GM21367 (cell line): ENCODE data around the gene MEOX1.
"Not testable (repeated sequence)": the region's sequence is repeated elsewhere in the genome, so short reads cannot be mapped to it uniquely, and the experiment has no call there.

ENCODE experiments used
- ATAC-seq: cut with Tn5 transposase; IDR thresholded peaks from one replicate; pipeline ENCODE4 v1.9.1; 2021; ENCODE audit not compliant: unreplicated experiment

MEOX1 gene

DNA sequence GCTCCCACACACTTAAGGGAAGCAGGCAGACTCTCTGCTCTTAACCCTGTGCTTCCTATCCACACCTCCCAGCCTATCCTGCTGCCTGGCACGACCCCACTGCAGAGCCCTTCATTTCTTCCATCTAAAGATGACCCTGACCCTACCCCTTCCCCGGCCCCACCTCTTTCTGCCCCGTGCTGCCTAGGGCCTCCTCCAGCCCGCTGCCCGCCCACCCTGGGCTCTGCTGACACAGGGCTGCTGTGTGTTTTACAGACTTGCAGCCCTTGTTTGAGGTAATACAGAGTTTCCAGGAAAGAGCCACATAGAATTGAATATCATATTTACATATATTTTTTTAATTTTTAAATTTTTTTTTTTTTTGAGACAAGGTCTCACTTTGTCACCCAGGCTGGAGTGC, 42.0 kb downstream of the MEOX1 start:
- ATAC-seq: no peak

DNA sequence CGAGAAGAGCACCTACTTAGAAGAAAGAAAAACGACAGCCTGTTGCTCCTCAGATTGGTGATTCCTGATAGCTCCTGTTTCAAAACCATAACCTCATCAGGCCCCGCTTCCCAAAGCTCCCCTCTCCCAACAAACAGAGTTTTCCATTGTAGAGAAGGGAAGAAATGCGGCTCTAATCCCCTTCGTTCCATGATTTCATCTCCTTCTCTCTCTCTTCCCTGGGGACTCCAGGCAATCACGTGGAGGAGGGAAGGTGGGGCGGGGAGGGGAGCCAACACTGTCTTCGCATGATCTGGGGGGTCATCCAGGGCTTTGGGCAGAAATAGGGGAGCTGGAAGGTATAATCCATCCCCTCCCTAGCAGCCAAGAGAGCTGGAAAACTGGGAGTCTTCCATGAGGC, 43.4 kb downstream of the MEOX1 start:
- no peak for ATAC-seq

- no peak for ATAC-seq
Measured at GRCh38 chr17:43616852-43617251, 44.9 kb downstream of the MEOX1 start.

- no peak for ATAC-seq
Measured at GRCh38 chr17:43616421-43616820, 45.3 kb downstream of the MEOX1 start.

DNA sequence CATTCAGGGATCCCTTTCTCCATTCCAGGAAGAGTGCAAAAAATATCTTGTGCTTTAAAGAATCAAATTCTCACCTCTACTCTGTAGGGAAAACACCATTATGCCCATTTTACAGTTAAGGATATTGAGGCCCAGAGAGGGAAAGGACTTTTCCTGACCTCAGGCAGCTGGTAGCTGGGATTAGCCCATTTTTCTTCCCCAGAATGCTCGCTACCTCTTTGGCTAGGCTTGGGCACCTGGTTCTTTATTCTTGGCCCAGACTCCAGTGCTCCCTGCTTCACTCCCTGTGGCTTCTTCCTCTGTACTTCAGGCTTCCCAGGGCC, 45.7 kb downstream of the MEOX1 start:
- no peak for ATAC-seq

GRCh38 chr17:43615330-43616028, 46.2 kb downstream of the MEOX1 start:
- ATAC-seq: no peak

- ATAC-seq: no peak
Measured at GRCh38 chr17:43614561-43614960, 47.2 kb downstream of the MEOX1 start.

GRCh38 chr17:43613917-43614316, 47.8 kb downstream of the MEOX1 start:
- ATAC-seq: no peak

DNA sequence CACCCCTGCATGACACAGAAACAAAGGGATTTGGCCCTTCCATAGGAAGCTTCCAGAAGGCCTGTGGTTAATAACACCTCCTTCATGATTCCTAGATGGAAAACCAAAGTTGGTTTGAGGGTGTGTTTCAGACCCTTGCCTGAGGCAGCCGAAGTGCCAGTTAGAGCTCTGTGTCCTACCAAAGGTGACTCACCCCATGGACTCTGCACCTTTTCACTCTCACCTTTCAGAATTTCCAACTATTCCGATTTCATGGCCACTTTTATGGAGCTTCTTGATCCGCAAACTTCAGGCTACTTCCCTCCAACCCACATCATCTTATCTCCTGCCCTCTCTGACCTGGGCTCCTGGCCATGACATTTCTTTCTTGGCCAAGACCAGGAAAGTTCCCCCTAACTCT, 49.2 kb downstream of the MEOX1 start:
- no peak for ATAC-seq

DNA sequence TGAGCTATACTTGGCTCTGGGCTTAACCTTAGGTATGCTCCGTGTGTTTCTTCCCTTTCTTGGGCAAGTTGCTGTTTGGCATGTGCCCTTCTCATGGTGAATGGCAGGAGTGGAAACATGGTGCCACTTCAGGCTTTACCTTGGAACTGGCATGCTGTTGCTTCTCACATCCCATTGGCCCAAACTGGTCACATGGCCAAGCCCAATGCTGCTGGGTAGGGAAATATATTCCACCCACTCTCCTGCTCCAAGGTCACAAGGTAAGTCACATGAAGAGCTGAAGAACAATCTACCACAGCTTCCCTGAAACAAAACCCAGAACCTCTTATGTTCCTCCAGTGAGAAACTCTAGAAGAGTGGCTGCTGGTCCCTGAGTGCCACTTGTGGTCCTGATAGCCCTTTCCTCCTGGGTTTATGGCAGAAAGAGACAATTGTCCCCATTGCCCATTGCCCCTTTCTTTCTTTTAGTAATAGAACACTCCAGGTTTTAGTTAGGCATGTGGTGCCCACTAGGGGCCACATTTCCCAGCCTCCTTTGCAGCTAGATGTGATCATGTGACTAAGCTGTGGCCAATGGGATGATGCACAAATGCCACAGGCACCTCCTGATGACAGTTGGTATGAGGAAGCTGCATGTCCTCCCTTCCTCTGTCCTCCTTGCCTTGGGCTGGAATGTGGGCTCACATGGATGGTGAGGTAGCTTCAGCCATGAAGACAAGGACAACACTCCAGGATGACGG, 50.3 kb downstream of the MEOX1 start:
- ATAC-seq: no peak

GRCh38 chr17:43609613-43610385, 51.9 kb downstream of the MEOX1 start:
- no peak for ATAC-seq

GRCh38 chr17:43608313-43608712, 53.4 kb downstream of the MEOX1 start:
- no peak for ATAC-seq

- ATAC-seq: no peak
Measured at GRCh38 chr17:43604549-43604948, 57.2 kb downstream of the MEOX1 start.

DNA sequence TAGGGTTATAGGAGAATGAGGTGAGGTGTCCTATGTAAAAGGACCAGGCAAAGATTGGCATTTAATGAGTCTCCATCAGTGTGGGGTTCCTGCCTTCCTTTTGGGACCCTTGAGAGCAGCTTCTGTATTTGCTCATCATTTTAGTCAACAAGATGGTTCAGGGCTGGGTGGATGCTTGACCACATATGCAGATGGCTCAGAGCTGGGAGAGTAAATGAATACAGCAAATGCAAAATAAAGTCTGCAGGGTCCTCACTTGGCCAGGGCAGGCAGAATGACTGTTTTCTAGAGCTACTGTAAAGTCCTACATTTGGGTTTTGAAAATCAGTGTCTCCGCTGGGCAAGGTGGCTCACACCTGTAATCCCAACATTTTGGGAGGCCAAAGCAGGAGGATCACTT, 58.4 kb downstream of the MEOX1 start:
- no peak for ATAC-seq

- not testable (repeated sequence) for ATAC-seq
Measured at GRCh38 chr17:43602556-43602955, 59.2 kb downstream of the MEOX1 start.

- ATAC-seq: no peak
Measured at GRCh38 chr17:43601280-43602039, 60.3 kb downstream of the MEOX1 start.

DNA sequence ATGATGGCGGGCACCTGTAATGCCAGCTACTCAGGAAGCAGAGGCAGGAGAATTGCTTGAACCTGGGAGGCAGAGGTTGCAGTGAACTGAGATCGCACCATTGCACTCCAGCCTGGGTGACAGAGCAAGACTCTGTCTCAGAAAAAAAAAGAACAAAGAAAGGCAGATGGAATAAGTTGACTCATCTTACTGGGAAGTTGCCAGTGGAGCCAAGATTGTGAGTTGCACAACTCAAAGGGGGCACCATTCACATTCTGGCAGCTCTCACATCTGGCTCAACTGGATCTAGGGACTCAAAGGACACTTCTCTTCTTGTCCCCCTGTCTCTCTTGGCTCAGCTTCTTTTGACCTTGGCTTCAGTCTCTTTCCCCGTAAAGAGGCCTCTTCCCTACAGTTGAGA, 61.9 kb downstream of the MEOX1 start:
- no peak for ATAC-seq

DNA sequence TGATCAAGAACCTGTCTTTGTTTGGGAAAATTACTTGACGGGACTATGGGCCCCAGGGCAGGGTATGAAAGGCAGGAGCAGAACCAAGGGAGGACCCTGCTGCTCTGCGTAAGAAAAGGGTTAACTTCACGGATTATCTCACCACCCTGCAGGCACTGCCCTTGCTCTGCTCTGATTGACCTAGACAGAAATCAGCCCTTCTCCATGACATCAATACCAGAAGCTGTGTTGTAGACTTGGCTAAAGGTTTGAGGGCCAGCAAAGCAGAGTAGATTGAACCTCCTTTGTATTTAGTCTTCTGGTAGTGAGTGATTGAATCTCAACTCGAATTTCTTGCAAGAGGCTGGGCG, 62.7 kb downstream of the MEOX1 start:
- no peak for ATAC-seq

- no peak for ATAC-seq
Measured at GRCh38 chr17:43598357-43599045, 63.2 kb downstream of the MEOX1 start.

- ATAC-seq: no peak
Measured at GRCh38 chr17:43597624-43598356, 63.9 kb downstream of the MEOX1 start.
